Loucy (cell line): ENCODE measurements around the gene AQP6.

Experiments
- H2AFZ ChIP-seq: fragments of 200-600 bp; sonication (generic); 2 replicates; pipeline ENCODE4 v1.6.0; 2016; ENCODE audit warnings: antibody characterized with exemption, mild to moderate bottlenecking, low read length, moderate library complexity
- H3F3A ChIP-seq: fragments of 200-600 bp; 2 replicates; pipeline ENCODE4 v1.6.0; 2016; ENCODE audit warnings: antibody characterized with exemption, low read depth, mild to moderate bottlenecking
- H3K27me3 ChIP-seq: fragments of 200-600 bp; sonication (generic); 2 replicates; pipeline ENCODE4 v1.6.1; 2014; ENCODE audit warnings: low read length, mild to moderate bottlenecking; ENCODE audit not compliant: insufficient read depth, poor library complexity, severe bottlenecking
- H3K36me3 ChIP-seq: fragments of 200-600 bp; sonication (generic); 2 replicates; pipeline ENCODE4 v1.6.1; 2016; ENCODE audit warnings: low read length; ENCODE audit not compliant: insufficient read depth
- H3K4me1 ChIP-seq: fragments of 200-600 bp; sonication (generic); 2 replicates; pipeline ENCODE4 v1.5.1; 2014; ENCODE audit warnings: low read length, mild to moderate bottlenecking; ENCODE audit not compliant: insufficient read depth, poor library complexity, severe bottlenecking
- H3K4me2 ChIP-seq: fragments of 200-600 bp; sonication (generic); 2 replicates; pipeline ENCODE4 v1.6.0; 2014; ENCODE audit warnings: antibody characterized with exemption, low read length, low read depth, mild to moderate bottlenecking; ENCODE audit not compliant: poor library complexity, severe bottlenecking
- H3K4me3 ChIP-seq: fragments of 200-600 bp; sonication (generic); 2 replicates; pipeline ENCODE4 v1.5.1; 2014; ENCODE audit warnings: low read length, mild to moderate bottlenecking, mixed read lengths; ENCODE audit not compliant: poor library complexity, severe bottlenecking
- H3K79me2 ChIP-seq: fragments of 200-600 bp; sonication (generic); 2 replicates; pipeline ENCODE4 v1.6.1; 2014; ENCODE audit warnings: low read length; ENCODE audit not compliant: insufficient read depth
- H3K9ac ChIP-seq: fragments of 200-600 bp; sonication (generic); 2 replicates; pipeline ENCODE4 v1.6.0; 2014; ENCODE audit warnings: mild to moderate bottlenecking, low read depth, low read length, moderate library complexity; ENCODE audit not compliant: poor library complexity, severe bottlenecking
- H3K9me2 ChIP-seq: fragments of 200-600 bp; sonication (generic); replicated peaks from 2 replicates; pipeline ENCODE4 v1.6.1; 2016; ENCODE audit warnings: low read depth, low read length, mixed read lengths
- H3K9me3 ChIP-seq: fragments of 200-600 bp; sonication (generic); 2 replicates; pipeline ENCODE4 v1.6.1; 2014; ENCODE audit warnings: mild to moderate bottlenecking, antibody characterized with exemption, low read length, low read depth; ENCODE audit not compliant: insufficient read depth
- H4K20me1 ChIP-seq: fragments of 200-600 bp; sonication (generic); 2 replicates; pipeline ENCODE4 v1.6.0; 2014; ENCODE audit warnings: antibody characterized with exemption, low read length, mild to moderate bottlenecking; ENCODE audit not compliant: insufficient read depth, poor library complexity, severe bottlenecking
- CTCF ChIP-seq: fragments of 200-600 bp; sonication (generic); conservative IDR thresholded peaks from 2 replicates; pipeline ENCODE4 v1.5.1; 2014; ENCODE audit warnings: mild to moderate bottlenecking, antibody characterized with exemption, low read length
- EZH2phosphoT487 ChIP-seq: fragments of 200-600 bp; IDR thresholded peaks from 2 replicates; pipeline ENCODE4 v1.6.1; 2018; ENCODE audit warnings: antibody characterized with exemption, mild to moderate bottlenecking, moderate library complexity, borderline replicate concordance

AQP6 gene

DNA sequence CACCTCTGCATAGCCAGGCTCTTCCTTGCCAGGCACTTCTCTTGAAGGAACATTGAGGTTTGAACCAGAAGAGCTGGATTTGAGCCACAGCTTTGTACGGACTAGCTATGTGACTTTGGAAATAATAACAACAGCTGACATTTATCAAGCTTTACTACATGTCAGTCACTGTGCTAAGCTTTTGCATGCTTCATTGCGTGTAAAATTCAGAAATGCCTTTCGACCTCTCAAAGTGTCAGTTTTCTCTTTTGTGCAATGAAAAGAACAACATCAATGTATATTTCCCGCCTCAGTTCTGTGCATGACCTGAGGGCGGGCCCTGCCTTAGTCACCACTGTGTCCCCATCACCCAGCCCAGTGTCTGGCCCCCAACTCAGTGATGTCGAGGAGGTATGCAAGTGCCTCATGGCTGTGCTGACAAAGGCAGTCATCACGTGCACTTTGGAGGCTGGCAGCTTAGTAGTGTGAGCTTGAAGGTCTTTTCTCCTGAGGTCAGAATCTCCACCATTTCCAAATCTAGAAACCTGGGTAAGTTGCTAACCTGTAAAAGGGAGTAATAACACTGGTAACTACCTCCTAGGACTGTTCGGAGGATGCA is 40.1 kb upstream of the AQP6 start:
- Histone ChIP-seq H3K9me2 (no peaks in the 10 kb centered on the region), H3K4me1 (no peaks in the 10 kb centered on the region), H3K4me3 (no peak overlapping the region), H2AFZ (no peak overlapping the region), H3K27me3 (no peaks in the 10 kb centered on the region), H3F3A (no peaks in the 10 kb centered on the region), H3K36me3 (no peaks in the 10 kb centered on the region), H3K4me2 (no peak overlapping the region), H3K9ac (no peak overlapping the region), H3K9me3 (no peaks in the 10 kb centered on the region), H4K20me1 (no peaks in the 10 kb centered on the region), H3K79me2 (no peaks in the 10 kb centered on the region)
- TF ChIP-seq EZH2phosphoT487 (no peak), CTCF (no peak)

DNA sequence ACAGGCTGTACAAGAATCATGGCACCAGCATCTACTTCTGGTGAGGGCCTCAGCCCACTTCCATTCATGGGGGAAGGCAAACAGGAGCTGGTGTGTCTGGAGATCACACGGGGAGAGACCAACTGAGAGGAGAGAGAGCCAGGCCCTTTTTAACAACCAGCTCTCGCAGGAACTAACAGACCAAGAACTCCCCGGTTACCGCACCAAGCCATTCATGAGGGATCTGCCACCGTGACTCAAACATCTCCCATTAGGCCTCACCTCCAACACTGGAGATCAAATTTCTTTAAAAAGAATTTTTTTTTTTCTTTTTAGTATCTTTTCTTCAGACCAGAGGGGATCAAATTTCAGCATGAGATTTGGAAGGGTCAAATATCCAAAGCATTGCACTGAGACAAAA is 39.0 kb upstream of the AQP6 start:
- Histone ChIP-seq H3K4me1 (no peaks in the 10 kb centered on the region), H4K20me1 (no peaks in the 10 kb centered on the region), H3K4me3 (no peak overlapping the region), H3K9ac (no peak overlapping the region), H3K27me3 (no peaks in the 10 kb centered on the region), H3K4me2 (no peak overlapping the region), H3K36me3 (no peaks in the 10 kb centered on the region), H3K9me2 (no peaks in the 10 kb centered on the region), H3F3A (no peaks in the 10 kb centered on the region), H2AFZ (no peak overlapping the region), H3K79me2 (no peaks in the 10 kb centered on the region), H3K9me3 (no peaks in the 10 kb centered on the region)
- TF ChIP-seq EZH2phosphoT487 (no peak), CTCF (no peak)

GRCh38 chr12:49934505-49934904 is 38.2 kb upstream of the AQP6 start:
- no peaks in the 10 kb centered on the region for H4K20me1 ChIP-seq
- H3K79me2 ChIP-seq, result no peaks in the 10 kb centered on the region
- no peak overlapping the region for H2AFZ ChIP-seq
- H3K9me2 ChIP-seq, result no peaks in the 10 kb centered on the region
- no peaks in the 10 kb centered on the region for H3K27me3 ChIP-seq
- no peak overlapping the region for H3K9ac ChIP-seq
- H3F3A ChIP-seq, result no peaks in the 10 kb centered on the region
- H3K9me3 ChIP-seq, result no peaks in the 10 kb centered on the region
- no peak overlapping the region for H3K4me2 ChIP-seq
- H3K4me3 ChIP-seq, result no peak overlapping the region
- H3K36me3 ChIP-seq, result no peaks in the 10 kb centered on the region
- TF ChIP-seq EZH2phosphoT487, result no peak
- TF ChIP-seq CTCF, result no peak
- H3K4me1 ChIP-seq, result no peaks in the 10 kb centered on the region
